H9 (cell line): ENCODE measurements around the gene VDAC1. TPM values are rescaled to one million over a fixed set of nuclear protein-coding genes. Genes with fewer than 3 reads are reported as not detected.

Experiments
- DNase-seq: peaks from one replicate; pipeline ENCODE4 v3.0.0-alpha.2; 2017
- H2AFZ ChIP-seq: one replicate; pipeline ENCODE4 v1.6.1; 2013; ENCODE audit warnings: mild to moderate bottlenecking, low read length, control low read depth, moderate library complexity
- H2AK5ac ChIP-seq: 2 replicates; pipeline ENCODE4 v1.6.1; 2013; ENCODE audit warnings: low read length, control low read depth, mixed read lengths; ENCODE audit not compliant: insufficient read length
- H2BK120ac ChIP-seq: one replicate; pipeline ENCODE4 v1.6.1; 2013; ENCODE audit warnings: low read depth, mild to moderate bottlenecking, low read length, control low read depth, inconsistent platforms; ENCODE audit not compliant: poor library complexity, severe bottlenecking
- H2BK12ac ChIP-seq: 2 replicates; pipeline ENCODE4 v1.6.1; 2013; ENCODE audit warnings: low read length, control low read depth, mixed read lengths, low read depth; ENCODE audit not compliant: insufficient read length
- H2BK15ac ChIP-seq: 2 replicates; pipeline ENCODE4 v1.6.1; 2013; ENCODE audit warnings: low read depth, low read length, control low read depth
- H2BK20ac ChIP-seq: one replicate; pipeline ENCODE4 v1.6.1; 2013; ENCODE audit warnings: low read depth, mild to moderate bottlenecking, low read length, control low read depth, inconsistent platforms; ENCODE audit not compliant: poor library complexity, severe bottlenecking
- H2BK5ac ChIP-seq: 2 replicates; pipeline ENCODE4 v1.6.1; 2013; ENCODE audit warnings: low read length, control low read depth, mixed read lengths; ENCODE audit not compliant: insufficient read length
- H3K14ac ChIP-seq: 2 replicates; pipeline ENCODE4 v1.6.1; 2013; ENCODE audit warnings: low read length, control low read depth; ENCODE audit not compliant: insufficient read depth
- H3K18ac ChIP-seq: 2 replicates; pipeline ENCODE4 v1.6.1; 2013; ENCODE audit warnings: low read depth, mild to moderate bottlenecking, mixed read lengths, low read length, control low read depth; ENCODE audit not compliant: insufficient read length
- H3K23ac ChIP-seq: 2 replicates; pipeline ENCODE4 v1.6.1; 2013; ENCODE audit warnings: low read length, control low read depth, mixed read lengths, low read depth; ENCODE audit not compliant: insufficient read length
- H3K23me2 ChIP-seq: 2 replicates; pipeline ENCODE4 v1.6.1; 2013; ENCODE audit warnings: low read depth, mild to moderate bottlenecking, mixed read lengths, low read length, control low read depth; ENCODE audit not compliant: insufficient read length, poor library complexity, severe bottlenecking
- H3K27ac ChIP-seq: 2 replicates; pipeline ENCODE4 v1.5.1; 2013; ENCODE audit warnings: low read length, control low read depth, mixed read lengths, low read depth; ENCODE audit not compliant: insufficient read length
- H3K27me3 ChIP-seq: 2 replicates; pipeline ENCODE4 v1.6.1; 2013; ENCODE audit warnings: low read length, control low read depth, inconsistent platforms; ENCODE audit not compliant: insufficient read depth
- H3K4ac ChIP-seq: 2 replicates; pipeline ENCODE4 v1.6.1; 2013; ENCODE audit warnings: low read depth, mild to moderate bottlenecking, control low read depth, inconsistent platforms, low read length, moderate library complexity
- H3K4me1 ChIP-seq: 2 replicates; pipeline ENCODE4 v1.6.1; 2013; ENCODE audit warnings: low read length, control low read depth, inconsistent platforms; ENCODE audit not compliant: insufficient read depth
- H3K4me2 ChIP-seq: 2 replicates; pipeline ENCODE4 v1.6.1; 2013; ENCODE audit warnings: low read length, control low read depth, mixed read lengths; ENCODE audit not compliant: insufficient read length, insufficient read depth
- H3K56ac ChIP-seq: 2 replicates; pipeline ENCODE4 v1.6.1; 2013; ENCODE audit warnings: low read depth, mild to moderate bottlenecking, mixed read lengths, low read length, control low read depth; ENCODE audit not compliant: insufficient read length
- H3K79me1 ChIP-seq: 2 replicates; pipeline ENCODE4 v1.6.1; 2013; ENCODE audit warnings: low read depth, mild to moderate bottlenecking, moderate library complexity, low read length, control low read depth, inconsistent platforms; ENCODE audit not compliant: insufficient read depth, poor library complexity, severe bottlenecking
- H3K79me2 ChIP-seq: 2 replicates; pipeline ENCODE4 v1.6.1; 2013; ENCODE audit warnings: low read length, control low read depth, inconsistent platforms; ENCODE audit not compliant: insufficient read depth
- H3K9ac ChIP-seq: 2 replicates; pipeline ENCODE4 v1.6.1; 2013; ENCODE audit warnings: low read length, control low read depth, mixed read lengths; ENCODE audit not compliant: insufficient read length; ENCODE audit errors: extremely low read depth
- H3K9me3 ChIP-seq: one replicate; pipeline ENCODE4 v1.6.1; 2013; ENCODE audit warnings: low read depth, low read length, inconsistent platforms; ENCODE audit not compliant: control insufficient read depth
- H3T11ph ChIP-seq: one replicate; pipeline ENCODE4 v1.6.1; 2013; ENCODE audit warnings: mild to moderate bottlenecking, low read length, control low read depth, inconsistent platforms
- H4K20me1 ChIP-seq: one replicate; pipeline ENCODE4 v1.6.1; 2013; ENCODE audit not compliant: control insufficient read depth, insufficient read length, insufficient read depth
- H4K5ac ChIP-seq: 2 replicates; pipeline ENCODE4 v1.6.1; 2013; ENCODE audit warnings: low read depth, mild to moderate bottlenecking, mixed read lengths, low read length, control low read depth; ENCODE audit not compliant: insufficient read length
- H4K8ac ChIP-seq: replicated peaks from 2 replicates; pipeline ENCODE4 v1.6.1; 2013; ENCODE audit warnings: low read length, control low read depth, mixed read lengths, low read depth; ENCODE audit not compliant: insufficient read length
- H4K91ac ChIP-seq: 2 replicates; pipeline ENCODE4 v1.6.1; 2013; ENCODE audit warnings: low read depth, mild to moderate bottlenecking, moderate library complexity, mixed read lengths, low read length, control low read depth; ENCODE audit not compliant: insufficient read length
- H3K27ac Mint-ChIP-seq, 3 experiments: 2 replicates in 2 of 3; 3 replicates in 1 of 3; pipeline ENCODE4 v1.8.0; 2020 to 2021; ENCODE audit warnings: mixed read lengths in 3 of 3, mild to moderate bottlenecking in 1 of 3, moderate library complexity in 1 of 3
- H3K27me3 Mint-ChIP-seq: 2 replicates; pipeline ENCODE4 v1.8.0; 2021; ENCODE audit warnings: low read depth, mild to moderate bottlenecking, moderate library complexity, mixed read lengths
- H3K36me3 Mint-ChIP-seq, 3 experiments: 2 replicates in 2 of 3; 3 replicates in 1 of 3; pipeline ENCODE4 v1.8.0; 2020 to 2021; ENCODE audit warnings: low read depth in 3 of 3, mixed read lengths in 3 of 3; ENCODE audit not compliant: insufficient read depth in 1 of 3
- H3K4me1 Mint-ChIP-seq, 2 experiments: 2 replicates each; pipeline ENCODE4 v1.8.0; 2020; ENCODE audit warnings: mixed read lengths in 2 of 2
- H3K4me3 Mint-ChIP-seq, 2 experiments: 2 replicates in 1 of 2; 3 replicates in 1 of 2; pipeline ENCODE4 v1.8.0; 2020 to 2021; ENCODE audit warnings: mild to moderate bottlenecking in 2 of 2, mixed read lengths in 2 of 2, moderate library complexity in 1 of 2
- H3K9me3 Mint-ChIP-seq, 2 experiments: 2 replicates in 1 of 2; 3 replicates in 1 of 2; pipeline ENCODE4 v1.8.0; 2020; ENCODE audit warnings: mild to moderate bottlenecking in 2 of 2, mixed read lengths in 2 of 2, moderate library complexity in 1 of 2
- CTCF ChIP-seq: fragments of 200-600 bp; sonication (generic); conservative IDR thresholded peaks from 3 replicates; pipeline ENCODE4 v1.8.0; 2021; ENCODE audit warnings: antibody characterized with exemption, mild to moderate bottlenecking
- WGBS: extraction: QIAGEN DNeasy Blood & Tissue Kit; methylation state at CpG from one replicate; pipeline ENCODE4 v1.1.7; 2013; ENCODE audit warnings: missing lambda C conversion rate, low lambda C conversion rate, mixed read lengths; ENCODE audit not compliant: insufficient read length; ENCODE audit errors: extremely low coverage; 5-methylcytosine and 5-hydroxymethylcytosine counted together
- total RNA-seq: library from RNA; stranded (reverse); gene quantifications from 2 replicates; pipeline ENCODE4 v1.2.1, GENCODE V29; 2021

Gene VDAC1
- total RNA-seq, 1 experiment from 2014 or later: 208 TPM

GRCh38 chr5:133993185-133993936 is 11.4 kb downstream of the VDAC1 start:
- Histone ChIP-seq H4K20me1 (peaks cover 5% of the 10 kb centered on the region), H3T11ph (no peak overlapping the region), H2BK15ac (no peak overlapping the region), H4K91ac (no peak overlapping the region), H3K14ac (no peak overlapping the region), H3K79me1 (peaks cover 10% of the 10 kb centered on the region), H3K18ac (no peak overlapping the region), H3K4me2 (no peak overlapping the region), H3K27me3 (no peaks in the 10 kb centered on the region), H2AFZ (no peak overlapping the region), H3K9me3 (no peaks in the 10 kb centered on the region), H3K4me1 (peaks cover 6% of the 10 kb centered on the region; the same call in 1 of the 2 replicates), H2BK5ac (no peak overlapping the region), H3K9ac (no peak overlapping the region), H3K23me2 (no peaks in the 10 kb centered on the region), H3K27ac (no peak overlapping the region), H2BK120ac (no peak overlapping the region), H3K56ac (no peak overlapping the region), H3K4ac (no peak overlapping the region), H2BK20ac (no peak overlapping the region), H2AK5ac (no peak overlapping the region), H4K8ac (no peak overlapping the region), H2BK12ac (no peak overlapping the region), H4K5ac (no peak overlapping the region), H3K23ac (no peak overlapping the region), H3K79me2 (peaks cover 48% of the 10 kb centered on the region)
- H3K27me3 Mint-ChIP-seq: no peaks in the 10 kb centered on the region
- peaks cover 15 to 30% (median 27%) of the 10 kb centered on the region in 3 experiments; a peak in 6 of 7 replicates for H3K36me3 Mint-ChIP-seq
- H3K9me3 Mint-ChIP-seq: no peaks in the 10 kb centered on the region; a peak in 1 of 5 replicates
- TF ChIP-seq CTCF: no peak
- WGBS: no CpG with 5 or more reads among the region's 2 CpGs
- DNase-seq: no peak
- no peak overlapping the region for H3K4me3 Mint-ChIP-seq
- peaks cover 29% of the 10 kb centered on the region in 2 experiments for H3K4me1 Mint-ChIP-seq
- H3K27ac Mint-ChIP-seq: peak overlapping the region in 2 of 3 experiments; percentile 76 to 80; a peak in 2 of 7 replicates
